GM18519 (cell line): ENCODE results near the gene DSCAML1.

ENCODE experiments used
- ATAC-seq: cut with Tn5 transposase; IDR thresholded peaks from one replicate; pipeline ENCODE4 v1.9.1; 2021; ENCODE audit warnings: mild to moderate bottlenecking, moderate library complexity; ENCODE audit not compliant: unreplicated experiment, low FRiP score

The DSCAML1 gene

GRCh38 chr11:117484156-117484555, 312.9 kb downstream of the DSCAML1 start:
- no peak for ATAC-seq

DNA sequence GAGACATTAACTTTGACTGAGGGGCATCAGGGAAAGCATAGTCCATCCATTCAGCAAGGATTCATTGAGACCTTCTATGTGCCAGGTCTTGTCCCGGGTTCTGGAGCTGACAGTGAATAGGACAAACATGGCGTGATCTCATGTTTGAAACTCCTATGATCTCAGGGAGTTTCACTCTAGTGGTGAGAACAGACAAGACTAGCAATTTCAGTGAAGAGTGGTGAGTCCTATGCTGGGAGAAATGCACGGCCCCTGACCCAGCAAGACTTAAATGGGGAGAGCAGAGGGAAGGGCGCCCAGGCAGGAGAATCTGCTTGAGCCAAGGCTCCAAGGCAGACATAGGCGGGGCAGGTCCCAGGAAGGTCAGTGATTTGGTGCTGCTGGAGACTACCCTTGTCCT, 313.6 kb downstream of the DSCAML1 start:
- ATAC-seq = no peak

- no peak for ATAC-seq
These were observed 314.1 kb downstream of the DSCAML1 start for GRCh38 chr11:117482881-117483280.

GRCh38 chr11:117481885-117482284, 315.1 kb downstream of the DSCAML1 start:
- ATAC-seq = no peak

DNA sequence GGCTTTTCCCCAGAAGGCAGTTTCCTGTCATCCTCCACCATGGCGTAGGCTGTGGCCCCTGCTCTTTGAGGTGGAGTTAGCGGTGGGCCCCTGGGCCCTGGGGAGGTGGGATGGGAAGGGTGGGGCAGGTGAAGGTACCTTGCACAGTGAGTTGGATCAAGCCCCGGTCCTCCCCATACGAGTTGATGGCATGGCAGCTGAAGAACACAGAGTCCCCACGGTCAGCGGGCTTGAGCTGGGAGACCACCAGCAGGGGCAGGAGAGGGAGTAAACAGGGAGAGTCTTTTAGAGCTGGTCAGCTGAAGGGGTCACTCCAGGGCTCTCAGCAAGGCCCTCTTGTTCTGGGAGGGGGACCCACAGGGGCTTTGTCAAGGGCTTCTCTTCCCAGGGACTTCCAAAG, 316.0 kb downstream of the DSCAML1 start:
- ATAC-seq = no peak

DNA sequence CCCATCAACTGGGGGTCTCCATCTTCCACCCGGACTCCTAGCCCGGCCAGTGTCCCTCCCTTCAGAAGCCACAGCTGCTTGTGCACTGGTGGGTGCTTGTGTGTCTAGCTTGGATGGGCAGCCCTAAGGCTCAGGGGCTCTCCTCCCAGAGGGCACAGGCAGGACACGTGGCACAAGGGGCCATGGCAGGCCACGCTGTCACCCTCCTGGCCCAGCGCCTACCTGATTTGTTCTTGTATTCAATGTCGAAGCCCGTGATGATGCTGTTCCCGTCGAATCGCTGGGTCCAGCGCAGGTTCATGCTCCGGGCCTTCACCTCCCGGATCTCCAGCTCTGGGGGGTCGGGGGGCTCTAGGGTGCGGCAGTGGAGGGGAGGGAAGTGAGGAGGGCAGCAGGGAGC, 316.8 kb downstream of the DSCAML1 start:
- ATAC-seq = no peak

GRCh38 chr11:117479372-117479771, 317.6 kb downstream of the DSCAML1 start:
- no peak for ATAC-seq

DNA sequence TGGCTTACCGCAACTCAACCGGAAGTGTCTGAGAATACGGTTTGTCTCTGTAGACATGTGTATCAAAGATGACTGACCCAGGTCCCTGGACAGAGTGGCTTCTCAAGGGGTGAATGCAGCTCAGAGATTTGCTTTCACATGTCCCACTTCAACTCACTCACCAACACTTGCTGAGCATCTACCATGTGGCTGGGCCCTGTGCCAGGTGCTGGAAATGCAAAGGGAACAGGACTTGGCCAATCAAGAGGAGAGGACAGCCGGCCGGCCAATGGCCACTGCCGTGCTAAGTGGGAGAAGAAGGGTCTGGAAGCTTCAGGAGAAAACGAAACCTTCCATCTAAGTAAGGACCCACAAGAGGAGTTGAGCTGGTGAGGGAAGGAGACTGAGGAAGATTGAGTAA, 318.1 kb downstream of the DSCAML1 start:
- ATAC-seq = no peak

DNA sequence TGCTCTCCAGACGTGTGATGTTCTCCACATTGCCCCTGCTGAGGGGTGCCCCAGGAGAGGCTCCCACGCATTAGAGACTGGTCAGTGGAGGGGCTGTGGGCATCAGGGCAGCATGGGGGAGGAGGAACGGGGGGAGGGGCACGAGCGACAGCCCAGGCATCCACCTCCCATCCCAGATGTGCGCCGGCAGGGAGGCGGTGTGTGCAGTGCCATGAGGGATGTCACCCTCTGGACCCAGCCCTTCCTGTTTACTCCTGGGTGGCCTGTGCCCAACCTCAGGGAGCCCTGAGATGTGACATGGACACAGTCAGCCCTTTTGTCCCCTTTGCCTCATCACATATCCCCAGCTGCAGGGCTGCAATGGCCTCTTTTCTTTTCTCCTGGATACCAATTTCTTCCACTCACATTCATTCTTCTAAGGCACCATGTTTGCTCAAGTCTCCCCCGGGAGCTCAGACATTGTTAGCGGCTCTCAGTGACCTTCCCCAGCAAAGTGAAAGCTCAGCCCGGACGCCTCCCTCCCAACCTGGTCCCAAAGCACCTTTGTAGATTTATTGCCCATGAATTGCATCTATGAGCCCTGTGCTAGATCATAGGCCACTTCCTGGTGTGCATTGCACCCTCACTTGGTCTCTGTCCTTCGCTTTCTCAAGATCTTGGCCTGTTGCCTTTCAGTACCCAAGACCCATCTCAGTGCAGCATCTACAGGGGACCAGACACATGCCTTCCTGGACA, 318.7 kb downstream of the DSCAML1 start:
- no peak for ATAC-seq

GRCh38 chr11:117477721-117478120, 319.3 kb downstream of the DSCAML1 start:
- ATAC-seq = no peak

DNA sequence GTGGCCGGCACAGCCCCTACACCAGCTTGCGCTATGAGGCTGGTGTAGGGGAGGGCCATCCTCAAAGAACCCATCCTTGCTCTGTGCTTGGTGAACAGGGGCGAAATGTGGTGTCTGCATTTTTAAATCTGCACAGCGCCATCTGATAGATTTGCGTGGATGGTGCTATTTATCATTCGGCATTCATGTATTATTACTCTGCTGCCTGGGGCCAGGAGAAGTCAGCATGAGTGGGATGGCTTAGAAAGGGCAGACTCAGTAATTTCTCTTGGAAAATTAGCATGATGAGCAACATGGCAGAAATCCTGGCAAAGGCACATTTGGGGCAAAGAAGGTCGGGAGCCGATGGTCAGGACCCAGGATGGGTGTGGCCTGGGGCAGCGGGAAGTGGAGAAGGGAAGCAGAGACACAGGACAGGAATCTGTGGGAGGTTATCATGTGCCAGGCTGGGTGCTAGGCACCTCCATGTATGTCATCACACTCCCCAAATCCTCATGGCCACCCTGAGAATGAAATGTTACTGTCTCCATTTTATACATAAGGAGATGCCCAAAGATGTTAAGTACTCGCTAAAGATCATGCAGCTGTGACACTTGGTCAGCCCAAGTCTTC, 320.4 kb downstream of the DSCAML1 start:
- ATAC-seq = no peak

DNA sequence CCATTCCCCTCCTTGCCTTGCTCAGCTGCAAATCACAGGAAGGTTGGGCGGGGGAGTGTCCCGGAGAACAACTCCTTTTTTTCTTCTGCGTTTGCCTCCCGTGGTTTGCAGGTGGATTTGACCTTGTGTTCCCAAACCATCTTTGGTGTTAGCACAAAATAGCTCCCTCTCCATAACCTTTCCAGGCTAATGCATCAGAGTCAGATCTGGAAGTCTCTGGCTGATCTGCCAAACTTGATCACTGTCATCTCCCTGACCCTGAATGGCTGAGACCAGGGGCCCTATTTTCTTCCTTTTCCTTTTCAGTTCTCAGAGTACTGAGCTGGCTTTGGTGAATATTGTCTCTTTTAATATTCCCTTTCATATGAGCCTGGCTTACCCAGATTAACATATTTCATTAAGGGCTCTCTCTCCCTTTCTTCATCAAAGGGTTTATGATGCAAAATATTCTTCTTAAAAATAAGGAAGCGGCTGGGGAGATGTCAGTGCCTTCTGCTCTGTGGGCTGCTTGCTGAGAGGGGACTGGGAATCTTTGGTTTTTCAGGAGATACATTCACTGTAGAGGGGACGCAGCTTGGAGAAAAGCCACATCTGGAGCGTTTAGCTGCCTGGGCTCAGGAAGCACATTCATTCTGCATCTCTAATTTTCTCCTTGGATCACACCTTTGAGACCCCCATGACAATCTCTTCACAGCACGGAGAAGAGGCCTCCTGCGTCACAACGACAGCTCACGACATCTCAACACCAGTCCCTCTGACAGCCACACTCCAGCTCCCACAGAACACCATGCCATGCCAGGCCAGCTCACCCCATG, 321.1 kb downstream of the DSCAML1 start:
- ATAC-seq = no peak

DNA sequence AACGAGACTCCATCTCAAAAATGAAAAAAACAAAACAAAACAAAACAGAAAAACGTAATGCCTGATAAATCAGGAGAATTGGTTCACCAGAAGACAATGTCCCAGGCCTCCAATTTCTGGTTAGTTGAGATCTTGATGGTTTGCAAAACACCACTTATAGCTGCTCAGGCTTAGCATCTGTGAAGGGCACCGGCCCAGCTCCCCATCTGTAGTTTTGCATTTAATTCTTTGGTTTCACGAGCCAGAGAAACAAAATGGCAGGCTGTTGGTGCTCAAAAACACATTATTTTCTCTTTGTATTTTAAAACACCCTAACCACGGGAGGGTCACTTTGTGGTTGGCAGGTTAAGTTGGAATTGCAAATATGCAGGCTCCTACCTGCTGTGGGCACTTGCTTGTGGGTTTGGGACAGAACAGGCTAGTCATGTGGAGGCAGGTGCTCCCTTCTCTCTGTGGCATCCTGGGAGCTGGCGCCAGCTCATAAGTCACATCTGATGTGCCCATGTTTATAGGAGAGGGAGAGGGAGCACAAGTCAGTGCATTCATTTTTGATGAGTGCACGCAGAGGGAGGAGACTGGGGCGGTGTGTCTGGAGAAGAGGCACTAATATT, 323.4 kb downstream of the DSCAML1 start:
- ATAC-seq = no peak

- ATAC-seq = no peak
These were observed 325.2 kb downstream of the DSCAML1 start for GRCh38 chr11:117471776-117472175.

DNA sequence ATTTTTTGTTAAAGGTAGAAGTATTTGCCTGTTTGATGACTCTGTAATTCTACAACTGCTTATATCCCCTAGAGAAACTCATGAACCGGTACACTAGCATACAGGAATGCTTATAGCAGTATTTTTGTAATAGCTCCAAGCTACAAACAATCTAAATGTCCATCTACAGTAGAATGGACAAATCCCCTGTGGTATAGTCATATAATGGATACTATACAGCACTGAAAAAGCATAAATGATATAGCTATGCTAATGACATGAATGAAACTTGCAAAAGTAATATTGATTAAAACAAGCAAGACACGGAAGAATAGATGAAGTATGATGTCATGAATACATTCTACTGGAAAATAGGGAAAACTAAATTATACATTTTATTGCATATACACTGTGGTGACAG, 326.4 kb downstream of the DSCAML1 start:
- ATAC-seq = no peak

DNA sequence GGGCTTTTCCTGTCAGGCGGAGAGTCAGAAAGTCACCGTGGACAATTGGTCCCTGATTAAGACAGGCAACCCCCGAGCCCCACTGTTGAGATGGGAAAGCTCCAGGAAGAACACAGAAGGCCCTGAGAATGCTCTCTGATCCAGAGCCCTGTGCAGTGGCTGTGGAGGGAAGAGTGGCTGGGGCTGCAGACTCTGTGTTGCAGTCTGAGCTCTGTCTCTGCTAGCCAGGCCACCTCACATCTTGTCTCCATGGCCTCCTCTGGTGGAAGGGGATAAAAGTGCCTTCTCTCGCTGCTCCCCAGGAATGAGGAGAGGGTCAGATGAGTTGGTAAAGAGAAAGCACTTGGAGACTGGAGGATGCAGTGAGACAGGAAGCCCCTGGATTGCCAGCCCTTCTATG, 328.1 kb downstream of the DSCAML1 start:
- ATAC-seq = no peak

GRCh38 chr11:117467770-117468169, 329.2 kb downstream of the DSCAML1 start:
- ATAC-seq = no peak

DNA sequence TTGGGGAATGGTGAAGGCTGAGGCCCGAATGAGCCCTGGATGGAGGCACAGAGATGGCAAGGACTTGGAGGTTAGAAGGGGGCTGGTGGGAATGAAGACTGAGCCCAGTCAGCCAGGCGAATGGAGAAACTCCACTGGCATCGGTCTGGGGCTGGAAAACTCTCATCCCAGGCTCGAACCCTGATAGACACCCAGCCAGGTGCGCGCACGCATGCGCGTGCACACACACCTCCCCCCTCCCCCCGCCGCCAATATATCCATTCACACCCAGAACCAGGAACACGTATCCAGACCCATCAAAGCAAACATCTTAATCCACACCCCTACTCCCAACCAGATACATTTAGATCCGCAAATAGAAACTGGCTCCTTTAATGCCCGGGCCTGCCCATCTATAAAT, 330.1 kb downstream of the DSCAML1 start:
- no peak for ATAC-seq

DNA sequence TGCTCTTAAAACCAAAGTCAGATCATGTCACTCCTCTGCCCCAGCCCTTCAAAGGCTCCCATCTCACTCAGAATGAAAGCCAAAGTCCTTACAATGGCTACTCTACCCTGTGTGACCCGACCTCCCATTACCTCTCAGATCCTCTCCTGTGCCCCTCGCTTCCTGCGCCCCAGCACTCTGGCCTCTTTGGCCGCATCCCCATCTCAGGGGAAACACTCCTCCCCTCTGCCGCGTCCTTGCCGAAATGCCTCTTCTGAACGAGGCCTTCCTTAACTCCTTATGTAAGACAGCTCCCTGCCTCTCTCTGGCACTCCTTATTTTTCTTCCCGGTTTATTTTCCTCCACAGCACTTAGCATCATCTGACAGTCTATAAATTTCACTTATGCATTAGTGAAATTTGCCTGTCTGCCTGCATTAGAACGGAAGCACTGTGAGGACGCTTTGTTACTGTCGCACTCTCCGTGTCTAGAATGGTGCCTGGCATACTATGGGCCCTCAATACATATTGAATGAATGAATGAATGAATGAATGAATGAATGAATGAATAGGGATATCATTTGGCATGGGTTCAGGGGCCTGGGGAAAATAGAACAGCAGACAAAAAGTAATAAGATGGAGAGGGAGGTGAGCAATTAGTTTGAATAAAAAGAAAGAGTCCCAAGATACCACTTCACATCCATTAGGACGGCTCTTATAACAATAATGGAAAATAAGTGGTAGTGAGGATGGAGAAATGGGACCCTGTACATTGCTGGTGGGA, 331.6 kb downstream of the DSCAML1 start:
- ATAC-seq = no peak

GRCh38 chr11:117464778-117465177, 332.2 kb downstream of the DSCAML1 start:
- ATAC-seq = no peak
